ENCODE measurements around the gene GRIA1. TPM values are rescaled to one million over a fixed set of nuclear protein-coding genes. Genes with fewer than 3 reads are reported as not detected.

Gene GRIA1
- total and polyA plus RNA-seq, 2 donors (not counting 1 experiment from before 2014, with no cell fraction given): not detected

DNA sequence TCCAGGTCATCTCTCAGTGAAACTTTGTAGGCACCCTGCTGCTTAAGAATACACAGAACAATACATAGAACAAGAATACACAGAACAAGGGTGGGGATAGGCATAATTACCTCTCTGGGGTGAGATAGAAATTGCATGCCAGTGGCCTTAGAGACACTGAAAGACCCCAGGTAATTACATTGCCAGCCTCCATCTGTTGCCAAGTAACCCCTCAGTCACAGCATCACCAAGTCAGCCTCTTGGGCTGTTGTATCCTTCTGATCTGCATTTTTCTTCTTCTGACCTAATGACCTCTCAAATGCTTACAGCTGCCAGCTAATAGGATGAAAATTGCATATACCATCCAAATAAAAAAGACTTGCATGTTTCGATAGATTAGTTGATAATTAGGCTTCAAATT lies 167.7 kb downstream of the GRIA1 start:
- intact Hi-C loops (cut with micrococcal nuclease): no loop called here
- H3K4me3 ChIP-seq (ENCODE audit: control extremely low read depth in 1 of 5, extremely low read depth in 1 of 5, insufficient read depth in 1 of 5, low read depth in 2 of 5, low read length in 4 of 5): no peak overlapping the region
- no peaks in the 10 kb centered on the region for H3K27me3 Mint-ChIP-seq
- no peaks in the 10 kb centered on the region for H3K4me1 Mint-ChIP-seq
- H3K4me3 Mint-ChIP-seq: no peak overlapping the region
- no peak overlapping the region for H3K27ac ChIP-seq (ENCODE audit: low read length in 2 of 2)
- no peak for DNase-seq
- H2AFZ ChIP-seq (ENCODE audit: insufficient read depth, low read depth, low read length, poor library complexity, severe bottlenecking): no peak overlapping the region
- H3K36me3 ChIP-seq (replicated peaks in 1 of 2; ENCODE audit: control extremely low read depth in 1 of 2, control insufficient read depth in 1 of 2, extremely low read depth in 1 of 2, insufficient read depth in 2 of 2, low read length in 1 of 2): no peaks in the 10 kb centered on the region
- no peaks in the 10 kb centered on the region for H3K9me3 Mint-ChIP-seq (ENCODE audit: insufficient read depth)
- H3K4me1 ChIP-seq (ENCODE audit: control insufficient read depth in 2 of 2, insufficient read depth in 2 of 2, low read length in 2 of 2): no peaks in the 10 kb centered on the region
- H3K79me2 ChIP-seq (ENCODE audit: control insufficient read depth, insufficient read depth, low read length): no peaks in the 10 kb centered on the region
- H4K20me1 ChIP-seq (ENCODE audit: control insufficient read depth, insufficient read depth, low read length, poor library complexity, severe bottlenecking): no peaks in the 10 kb centered on the region
- H3K9me3 ChIP-seq (ENCODE audit: control extremely low read depth in 1 of 3, control insufficient read depth in 2 of 3, insufficient read depth in 1 of 3, low read length in 2 of 3): no peaks in the 10 kb centered on the region
- ATAC-seq (ENCODE audit: low read depth): no peak
- ChIA-PET POLR2A (no interaction called here), CTCF (no interaction called here)
- no peak overlapping the region for H3K4me2 ChIP-seq (replicated peaks; ENCODE audit: low read depth, low read length, poor library complexity, severe bottlenecking)
- H3K9ac ChIP-seq (ENCODE audit: low read length): no peak overlapping the region
- no peaks in the 10 kb centered on the region for H3K27me3 ChIP-seq (replicated peaks in 1 of 4; ENCODE audit: control extremely low read depth in 1 of 4, control insufficient read depth in 3 of 4, insufficient read depth in 4 of 4, low read length in 3 of 4)
- WGBS (ENCODE audit: insufficient coverage): no CpG with 5 or more reads among the region's 1 CpG
- no peak for TF ChIP-seq EZH2 (IDR thresholded peaks at IDR 0.05; ENCODE audit: borderline replicate concordance, insufficient read depth, low read depth, low read length, poor library complexity, severe bottlenecking)
- TF ChIP-seq, protein P1, sequence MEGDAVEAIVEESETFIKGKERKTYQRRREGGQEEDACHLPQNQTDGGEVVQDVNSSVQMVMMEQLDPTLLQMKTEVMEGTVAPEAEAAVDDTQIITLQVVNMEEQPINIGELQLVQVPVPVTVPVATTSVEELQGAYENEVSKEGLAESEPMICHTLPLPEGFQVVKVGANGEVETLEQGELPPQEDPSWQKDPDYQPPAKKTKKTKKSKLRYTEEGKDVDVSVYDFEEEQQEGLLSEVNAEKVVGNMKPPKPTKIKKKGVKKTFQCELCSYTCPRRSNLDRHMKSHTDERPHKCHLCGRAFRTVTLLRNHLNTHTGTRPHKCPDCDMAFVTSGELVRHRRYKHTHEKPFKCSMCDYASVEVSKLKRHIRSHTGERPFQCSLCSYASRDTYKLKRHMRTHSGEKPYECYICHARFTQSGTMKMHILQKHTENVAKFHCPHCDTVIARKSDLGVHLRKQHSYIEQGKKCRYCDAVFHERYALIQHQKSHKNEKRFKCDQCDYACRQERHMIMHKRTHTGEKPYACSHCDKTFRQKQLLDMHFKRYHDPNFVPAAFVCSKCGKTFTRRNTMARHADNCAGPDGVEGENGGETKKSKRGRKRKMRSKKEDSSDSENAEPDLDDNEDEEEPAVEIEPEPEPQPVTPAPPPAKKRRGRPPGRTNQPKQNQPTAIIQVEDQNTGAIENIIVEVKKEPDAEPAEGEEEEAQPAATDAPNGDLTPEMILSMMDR (IDR thresholded peaks at IDR 0.05): no peak
- H3K27ac Mint-ChIP-seq: no peak overlapping the region

DNA sequence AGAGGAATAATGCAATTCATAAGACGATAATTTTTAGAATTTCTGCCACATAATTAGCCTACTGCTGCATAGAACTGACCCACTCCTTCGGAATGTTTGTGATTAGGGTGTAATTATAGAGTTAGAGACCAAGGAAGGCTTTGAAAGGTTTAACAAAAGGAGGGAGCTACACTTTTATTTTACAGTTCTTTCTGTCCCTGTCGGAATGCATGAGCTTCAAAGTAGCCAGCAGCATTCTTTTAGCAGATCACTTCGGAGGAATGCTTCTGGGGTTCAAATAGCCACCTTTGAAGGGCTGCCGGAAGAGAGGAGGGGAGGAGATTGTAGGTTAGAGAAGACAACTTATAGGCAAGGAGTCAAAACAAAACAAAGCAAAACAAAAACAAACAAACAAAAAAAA lies 168.1 kb downstream of the GRIA1 start:
- intact Hi-C loops (cut with micrococcal nuclease): no loop called here
- 100% methylated on average over 1 of the region's 5 CpGs for WGBS (ENCODE audit: insufficient coverage)
- TF ChIP-seq, protein P1 (IDR thresholded peaks at IDR 0.05): no peak
- TF ChIP-seq EZH2 (IDR thresholded peaks at IDR 0.05; ENCODE audit: borderline replicate concordance, insufficient read depth, low read depth, low read length, poor library complexity, severe bottlenecking): no peak
- CTCF ChIA-PET: no interaction called here
- Mint-ChIP-seq H3K4me3 (no peak overlapping the region), H3K27me3 (no peaks in the 10 kb centered on the region), H3K4me1 (no peaks in the 10 kb centered on the region), H3K9me3 (ENCODE audit: insufficient read depth) (no peaks in the 10 kb centered on the region), H3K27ac (no peak overlapping the region)
- DNase-seq (no peak), ATAC-seq (ENCODE audit: low read depth) (no peak)
- Histone ChIP-seq H3K9me3 (ENCODE audit: control extremely low read depth in 1 of 3, control insufficient read depth in 2 of 3, insufficient read depth in 1 of 3, low read length in 2 of 3) (no peaks in the 10 kb centered on the region), H4K20me1 (ENCODE audit: control insufficient read depth, insufficient read depth, low read length, poor library complexity, severe bottlenecking) (no peaks in the 10 kb centered on the region), H3K9ac (ENCODE audit: low read length) (no peak overlapping the region), H3K27ac (ENCODE audit: low read length in 2 of 2) (no peak overlapping the region), H3K4me1 (ENCODE audit: control insufficient read depth in 2 of 2, insufficient read depth in 2 of 2, low read length in 2 of 2) (no peaks in the 10 kb centered on the region), H3K27me3 (replicated peaks in 1 of 4; ENCODE audit: control extremely low read depth in 1 of 4, control insufficient read depth in 3 of 4, insufficient read depth in 4 of 4, low read length in 3 of 4) (no peaks in the 10 kb centered on the region), H3K4me3 (ENCODE audit: control extremely low read depth in 1 of 5, extremely low read depth in 1 of 5, insufficient read depth in 1 of 5, low read depth in 2 of 5, low read length in 4 of 5) (no peak overlapping the region), H2AFZ (ENCODE audit: insufficient read depth, low read depth, low read length, poor library complexity, severe bottlenecking) (no peak overlapping the region), H3K4me2 (replicated peaks; ENCODE audit: low read depth, low read length, poor library complexity, severe bottlenecking) (no peak overlapping the region), H3K79me2 (ENCODE audit: control insufficient read depth, insufficient read depth, low read length) (no peaks in the 10 kb centered on the region), H3K36me3 (replicated peaks in 1 of 2; ENCODE audit: control extremely low read depth in 1 of 2, control insufficient read depth in 1 of 2, extremely low read depth in 1 of 2, insufficient read depth in 2 of 2, low read length in 1 of 2) (no peaks in the 10 kb centered on the region)
- POLR2A ChIA-PET: no interaction called here

Data from B cell (primary cell).